HepG2 (cell line): ENCODE measurements around the gene HABP2. TPM values are rescaled to one million over a fixed set of nuclear protein-coding genes. Genes with fewer than 3 reads are reported as not detected.

Experiments used
- BRF2 ChIP-seq: sonication (generic); formaldehyde crosslinking; IDR thresholded peaks from 2 replicates; pipeline ENCODE4 v1.8.1; 2022; ENCODE audit warnings: mild to moderate bottlenecking, missing genetic modification reagents
- EP300 ChIP-seq, 3 experiments: sonication (generic) in 1 of 3; formaldehyde crosslinking in 1 of 3; IDR thresholded peaks; 2 replicates each; pipeline versions ENCODE4 v1.5.1 to v1.6.1; 2011 to 2020; ENCODE audit warnings: low read depth in 2 of 3, low read length in 2 of 3, borderline replicate concordance in 1 of 3, improper control_type of control experiment in 1 of 3, mild to moderate bottlenecking in 1 of 3, missing genetic modification reagents in 1 of 3, moderate library complexity in 1 of 3
- FOXJ3 ChIP-seq: sonication (generic); formaldehyde crosslinking; IDR thresholded peaks from 2 replicates; pipeline ENCODE4 v1.4.0; 2020; ENCODE audit warnings: missing genetic modification reagents, mild to moderate bottlenecking, borderline replicate concordance
- HMG20B ChIP-seq: conservative IDR thresholded peaks from 2 replicates; pipeline ENCODE4 v1.6.1; 2016; ENCODE audit warnings: missing genetic modification reagents, missing compliant biosample characterization
- LCORL ChIP-seq, 2 experiments: fragments of 450-650 bp in 1 of 2; sonication (generic) in 1 of 2; formaldehyde crosslinking in 1 of 2; IDR thresholded peaks; 2 replicates each; pipeline versions ENCODE4 v1.5.0 to v1.6.1; 2017 to 2020; ENCODE audit warnings: antibody characterized with exemption in 1 of 2, missing genetic modification reagents in 1 of 2
- MATR3 ChIP-seq: sonication (generic); formaldehyde crosslinking; IDR thresholded peaks from 2 replicates; pipeline ENCODE4 v1.4.0; 2020; ENCODE audit warnings: missing genetic modification reagents
- MIXL1 ChIP-seq: IDR thresholded peaks from 2 replicates; pipeline ENCODE4 v1.6.1; 2016
- NR2F2 ChIP-seq: IDR thresholded peaks from 2 replicates; pipeline ENCODE4 v1.6.1; 2012; ENCODE audit warnings: low read depth, inconsistent platforms, borderline replicate concordance
- PATZ1 ChIP-seq: sonication (generic); formaldehyde crosslinking; IDR thresholded peaks from 2 replicates; pipeline ENCODE4 v1.4.0; 2020; ENCODE audit warnings: missing genetic modification reagents
- POGZ ChIP-seq: sonication (generic); formaldehyde crosslinking; IDR thresholded peaks from 2 replicates; pipeline ENCODE4 v1.4.0; 2020; ENCODE audit warnings: mild to moderate bottlenecking, missing genetic modification reagents
- RXRA ChIP-seq: sonication (generic); formaldehyde crosslinking; IDR thresholded peaks from 2 replicates; pipeline ENCODE4 v1.5.1; 2020; ENCODE audit warnings: missing genetic modification reagents
- TARDBP ChIP-seq: sonication (generic); formaldehyde crosslinking; IDR thresholded peaks from 2 replicates; pipeline ENCODE4 v1.8.0; 2022; ENCODE audit warnings: mild to moderate bottlenecking, missing genetic modification reagents
- TBP ChIP-seq: sonication (generic); formaldehyde crosslinking; IDR thresholded peaks from 2 replicates; pipeline ENCODE4 v1.5.0; 2020; ENCODE audit warnings: missing genetic modification reagents
- TBX3 ChIP-seq: fragments of 450-650 bp; IDR thresholded peaks from 2 replicates; pipeline ENCODE4 v1.6.1; 2017; ENCODE audit warnings: antibody characterized with exemption, mild to moderate bottlenecking, inconsistent platforms, borderline replicate concordance
- TOPORS ChIP-seq: sonication (generic); formaldehyde crosslinking; IDR thresholded peaks from 2 replicates; pipeline ENCODE4 v1.8.0; 2023; ENCODE audit warnings: mild to moderate bottlenecking, missing genetic modification reagents
- ZBTB38 ChIP-seq: sonication (generic); formaldehyde crosslinking; IDR thresholded peaks from 2 replicates; pipeline ENCODE4 v1.5.1; 2020; ENCODE audit warnings: mild to moderate bottlenecking, missing genetic modification reagents
- ZNF124 ChIP-seq: sonication (generic); formaldehyde crosslinking; IDR thresholded peaks from 2 replicates; pipeline ENCODE4 v1.4.0; 2020; ENCODE audit warnings: missing genetic modification reagents
- ZNF556 ChIP-seq: sonication (generic); formaldehyde crosslinking; IDR thresholded peaks from 2 replicates; pipeline ENCODE4 v1.4.0; 2020; ENCODE audit warnings: mild to moderate bottlenecking, missing genetic modification reagents, borderline replicate concordance
- ZNF816 ChIP-seq: sonication (generic); formaldehyde crosslinking; IDR thresholded peaks from 2 replicates; pipeline ENCODE4 v1.8.0; 2022; ENCODE audit warnings: missing genetic modification reagents, mild to moderate bottlenecking, borderline replicate concordance
- ZSCAN29 ChIP-seq: sonication (generic); formaldehyde crosslinking; conservative IDR thresholded peaks from 2 replicates; pipeline ENCODE4 v1.4.0; 2020; ENCODE audit warnings: mild to moderate bottlenecking, missing genetic modification reagents
- ZSCAN9 ChIP-seq: IDR thresholded peaks from 2 replicates; pipeline ENCODE4 v1.6.1; 2016; ENCODE audit warnings: borderline replicate concordance
- polyA plus RNA-seq, 8 experiments: library from polyadenylated mRNA; depleted of rRNA in 3 of 8; stranded (reverse) in 7 of 8; unstranded in 1 of 8; fragments of >200 nt; fragmentation: Illumina TruSeq in 4 of 8; extraction: Trizol in 4 of 8; gene quantifications; 2 replicates each; pipeline versions ENCODE4 v1.2.1 to v1.2.3, GENCODE V29; 2011 to 2016; ENCODE audit warnings: low read depth in 4 of 8, missing spikeins in 1 of 8, mixed read lengths in 1 of 8; ENCODE audit not compliant: insufficient read depth in 1 of 8
- total RNA-seq, 5 experiments: library from RNA; depleted of rRNA; stranded (reverse); fragments of >200 nt; fragmentation: Illumina TruSeq; extraction: Trizol; gene quantifications; 2 replicates each; pipeline ENCODE4 v1.2.3, GENCODE V29; 2016; ENCODE audit warnings: low read depth in 1 of 5
- TF ChIP-seq, protein P1 (sequence below): IDR thresholded peaks from 2 replicates; pipeline ENCODE4 v1.4.0; 2020; ENCODE audit warnings: mild to moderate bottlenecking, missing genetic modification reagents

Gene HABP2
- total and polyA plus RNA-seq, 2 of the 13 experiments (the other 11 are each of a cell fraction or from before 2014, with no cell fraction given) = 0.12 to 0.13 TPM

- TF ChIP-seq EP300 (IDR thresholded peaks at IDR 0.05; ENCODE audit: low read depth in 2 of 2, low read length in 2 of 2) = peak in 1 of 2 experiments; percentile 67; a peak in 1 of 4 replicates
- TF ChIP-seq EP300 (CRISPR knock-in tag; IDR thresholded peaks at IDR 0.05; ENCODE audit: borderline replicate concordance) = no peak
- no peak for TF ChIP-seq TBP
- peak; percentile 68; the same call in 1 of the 2 replicates for TF ChIP-seq MIXL1 (CRISPR knock-in tag)
- 0 out of 2 replicates have a peak, but pooled peaks have one; percentile 45 for TF ChIP-seq HMG20B (CRISPR knock-in tag)
- no peak for TF ChIP-seq TBX3
- TF ChIP-seq ZNF556 (CRISPR knock-in tag) = 0 out of 2 replicates have a peak, but pooled peaks have one; percentile 31
- TF ChIP-seq LCORL (IDR thresholded peaks at IDR 0.05) = no peak
- TF ChIP-seq LCORL (CRISPR knock-in tag; IDR thresholded peaks at IDR 0.05) = peak; percentile 75
- peak; percentile 54; the same call in 1 of the 2 replicates for TF ChIP-seq POGZ
- 0 out of 2 replicates have a peak, but pooled peaks have one; percentile 53 for TF ChIP-seq ZSCAN9 (CRISPR knock-in tag)
- TF ChIP-seq PATZ1 (CRISPR knock-in tag) = peak; percentile 46; the same call in 1 of the 2 replicates
- peak; percentile 57; the same call in 1 of the 2 replicates for TF ChIP-seq ZNF124 (CRISPR knock-in tag)
- TF ChIP-seq ZBTB38 = no peak
- TF ChIP-seq MATR3 (CRISPR knock-in tag) = no peak
- peak; percentile 43; the same call in 1 of the 2 replicates for TF ChIP-seq ZNF816
- TF ChIP-seq ZSCAN29 (CRISPR knock-in tag) = 0 out of 2 replicates have a peak, but pooled peaks have one; percentile 42
- TF ChIP-seq FOXJ3 (CRISPR knock-in tag) = 0 out of 2 replicates have a peak, but pooled peaks have one; percentile 61
- TF ChIP-seq TOPORS (CRISPR knock-in tag) = peak; percentile 28; the same call in 1 of the 2 replicates
- peak; percentile 71; the same call in 1 of the 2 replicates for TF ChIP-seq TARDBP (CRISPR knock-in tag)
- TF ChIP-seq NR2F2 = peak; percentile 59; the same call in 1 of the 2 replicates
- TF ChIP-seq, protein P1, sequence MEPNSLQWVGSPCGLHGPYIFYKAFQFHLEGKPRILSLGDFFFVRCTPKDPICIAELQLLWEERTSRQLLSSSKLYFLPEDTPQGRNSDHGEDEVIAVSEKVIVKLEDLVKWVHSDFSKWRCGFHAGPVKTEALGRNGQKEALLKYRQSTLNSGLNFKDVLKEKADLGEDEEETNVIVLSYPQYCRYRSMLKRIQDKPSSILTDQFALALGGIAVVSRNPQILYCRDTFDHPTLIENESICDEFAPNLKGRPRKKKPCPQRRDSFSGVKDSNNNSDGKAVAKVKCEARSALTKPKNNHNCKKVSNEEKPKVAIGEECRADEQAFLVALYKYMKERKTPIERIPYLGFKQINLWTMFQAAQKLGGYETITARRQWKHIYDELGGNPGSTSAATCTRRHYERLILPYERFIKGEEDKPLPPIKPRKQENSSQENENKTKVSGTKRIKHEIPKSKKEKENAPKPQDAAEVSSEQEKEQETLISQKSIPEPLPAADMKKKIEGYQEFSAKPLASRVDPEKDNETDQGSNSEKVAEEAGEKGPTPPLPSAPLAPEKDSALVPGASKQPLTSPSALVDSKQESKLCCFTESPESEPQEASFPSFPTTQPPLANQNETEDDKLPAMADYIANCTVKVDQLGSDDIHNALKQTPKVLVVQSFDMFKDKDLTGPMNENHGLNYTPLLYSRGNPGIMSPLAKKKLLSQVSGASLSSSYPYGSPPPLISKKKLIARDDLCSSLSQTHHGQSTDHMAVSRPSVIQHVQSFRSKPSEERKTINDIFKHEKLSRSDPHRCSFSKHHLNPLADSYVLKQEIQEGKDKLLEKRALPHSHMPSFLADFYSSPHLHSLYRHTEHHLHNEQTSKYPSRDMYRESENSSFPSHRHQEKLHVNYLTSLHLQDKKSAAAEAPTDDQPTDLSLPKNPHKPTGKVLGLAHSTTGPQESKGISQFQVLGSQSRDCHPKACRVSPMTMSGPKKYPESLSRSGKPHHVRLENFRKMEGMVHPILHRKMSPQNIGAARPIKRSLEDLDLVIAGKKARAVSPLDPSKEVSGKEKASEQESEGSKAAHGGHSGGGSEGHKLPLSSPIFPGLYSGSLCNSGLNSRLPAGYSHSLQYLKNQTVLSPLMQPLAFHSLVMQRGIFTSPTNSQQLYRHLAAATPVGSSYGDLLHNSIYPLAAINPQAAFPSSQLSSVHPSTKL (CRISPR knock-in tag) = peak; percentile 73
- peak; percentile 57; the same call in 1 of the 2 replicates for TF ChIP-seq RXRA (CRISPR knock-in tag)
- peak; percentile 48; the same call in 1 of the 2 replicates for TF ChIP-seq BRF2 (CRISPR knock-in tag)
Measured at GRCh38 chr10:113540845-113541548, 11.9 kb upstream of the HABP2 start (continued).
